HEK293 (cell line): Measurements from ENCODE around the gene NSUN6.

Experiments used
- CTCF ChIP-seq: fragments of 450-650 bp; formaldehyde crosslinking; IDR thresholded peaks from 2 replicates; pipeline ENCODE4 v1.5.1; 2016; ENCODE audit warnings: missing biosample characterization, missing genetic modification characterization
- RBAK ChIP-seq: fragments of 450-650 bp; formaldehyde crosslinking; IDR thresholded peaks from 2 replicates; pipeline ENCODE4 v1.5.1; 2016; ENCODE audit warnings: missing biosample characterization, missing genetic modification characterization
- YY1 ChIP-seq: fragments of 450-650 bp; formaldehyde crosslinking; IDR thresholded peaks from 2 replicates; pipeline ENCODE4 v1.5.1; 2018; ENCODE audit warnings: missing biosample characterization, missing genetic modification characterization
- ZBTB10 ChIP-seq: fragments of 450-650 bp; formaldehyde crosslinking; IDR thresholded peaks from 2 replicates; pipeline ENCODE4 v1.5.1; 2016; ENCODE audit warnings: missing biosample characterization, missing genetic modification characterization
- ZNF37A ChIP-seq: fragments of 450-650 bp; IDR thresholded peaks from 2 replicates; pipeline ENCODE4 v1.5.1; 2018; ENCODE audit warnings: missing biosample characterization, missing genetic modification characterization
- TF ChIP-seq, protein P1 (sequence below): fragments of 450-650 bp; formaldehyde crosslinking; IDR thresholded peaks from 2 replicates; pipeline ENCODE4 v1.5.1; 2016; ENCODE audit warnings: missing biosample characterization, missing genetic modification characterization

GRCh38 chr10:18619016-18619415 lies 32.4 kb downstream of the NSUN6 start:
- no peak for TF ChIP-seq YY1 (tag by site-specific recombination)
- TF ChIP-seq, protein P1, sequence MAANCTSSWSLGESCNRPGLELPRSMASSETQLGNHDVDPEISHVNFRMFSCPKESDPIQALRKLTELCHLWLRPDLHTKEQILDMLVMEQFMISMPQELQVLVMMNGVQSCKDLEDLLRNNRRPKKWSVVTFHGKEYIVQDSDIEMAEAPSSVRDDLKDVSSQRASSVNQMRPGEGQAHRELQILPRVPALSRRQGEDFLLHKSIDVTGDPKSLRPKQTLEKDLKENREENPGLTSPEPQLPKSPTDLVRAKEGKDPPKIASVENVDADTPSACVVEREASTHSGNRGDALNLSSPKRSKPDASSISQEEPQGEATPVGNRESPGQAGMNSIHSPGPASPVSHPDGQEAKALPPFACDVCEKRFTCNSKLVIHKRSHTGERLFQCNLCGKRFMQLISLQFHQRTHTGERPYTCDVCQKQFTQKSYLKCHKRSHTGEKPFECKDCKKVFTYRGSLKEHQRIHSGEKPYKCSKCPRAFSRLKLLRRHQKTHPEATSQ (tag by site-specific recombination): no peak
- TF ChIP-seq CTCF (tag by site-specific recombination): no peak
- TF ChIP-seq RBAK (tag by site-specific recombination): no peak
- no peak for TF ChIP-seq ZBTB10 (tag by site-specific recombination)
- no peak for TF ChIP-seq ZNF37A
